Measurements from ENCODE around the gene SOD1. TPM values are rescaled to one million over a fixed set of nuclear protein-coding genes. Genes with fewer than 3 reads are reported as not detected.
A peak's percentile ranks its signal among the peaks of the same experiment; 100 is the strongest.
"Not testable (repeated sequence)": the region's sequence is repeated elsewhere in the genome, so short reads cannot be mapped to it uniquely, and the experiment has no call there.

SOD1 gene
- total RNA-seq, 1 donor from 2014 or later: 332 TPM

DNA sequence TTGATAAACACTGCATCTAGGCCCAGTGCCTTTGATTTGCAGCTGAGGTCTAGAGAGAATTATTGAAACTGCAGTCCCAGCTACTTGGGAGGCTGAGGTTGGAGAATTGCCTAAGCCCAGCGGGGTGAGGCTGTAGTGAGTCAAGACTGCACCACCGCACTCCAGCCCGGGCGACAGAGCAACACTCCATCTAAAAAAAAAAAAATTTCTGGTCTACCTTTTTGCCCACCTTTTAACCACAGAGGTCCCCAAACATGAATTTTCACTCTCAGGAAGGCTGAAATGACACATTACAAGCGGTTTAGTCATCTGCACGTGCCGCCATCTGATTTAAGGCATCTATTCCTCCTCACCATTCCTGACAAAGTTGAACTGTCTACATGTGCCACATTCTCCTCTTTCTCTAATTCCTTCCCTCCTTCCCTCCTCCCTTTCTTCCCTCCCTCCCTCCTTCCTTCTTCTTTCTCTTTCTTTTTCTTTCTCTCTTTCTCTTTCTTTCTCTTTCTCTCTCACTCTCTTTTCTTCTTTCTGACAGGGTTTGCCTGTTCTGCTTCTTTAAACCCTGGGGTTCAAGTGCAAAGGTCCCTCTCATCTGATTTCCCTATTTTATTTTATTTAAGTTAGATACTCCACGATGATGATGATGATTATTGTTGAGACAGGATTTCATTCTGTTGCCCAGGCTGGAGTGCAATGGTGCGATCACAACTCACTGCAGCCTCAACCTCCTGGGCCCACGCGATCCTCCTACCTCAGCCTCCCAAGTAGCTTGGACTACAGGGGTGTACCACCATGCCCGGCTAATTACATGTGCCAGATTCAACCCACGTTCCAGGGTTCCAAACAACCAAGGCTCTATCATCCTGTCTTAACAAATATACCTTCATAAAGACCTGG lies 3.0 kb upstream of the SOD1 start:
- DNase-seq (ENCODE audit: low read depth): no peak

DNA sequence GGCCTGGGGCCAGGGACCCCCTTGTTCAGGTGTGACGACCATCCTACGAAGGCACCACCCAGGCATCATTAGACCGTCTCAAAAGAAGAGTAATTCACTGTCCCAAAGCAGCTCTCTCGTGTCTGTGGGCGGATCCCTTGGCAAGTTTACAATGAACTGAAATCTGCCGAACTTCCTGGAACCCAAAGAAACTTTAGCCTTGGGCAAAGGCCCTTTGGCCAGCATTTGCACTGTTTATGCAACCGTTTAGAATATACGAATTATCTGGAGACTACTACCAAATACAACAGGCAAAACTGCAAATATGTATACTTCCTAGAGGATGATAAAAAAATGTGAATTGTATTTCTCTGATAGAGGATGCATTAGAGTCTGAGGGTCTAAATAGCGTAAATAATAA lies 1.4 kb upstream of the SOD1 start:
- no peak for DNase-seq (ENCODE audit: low read depth)

DNA sequence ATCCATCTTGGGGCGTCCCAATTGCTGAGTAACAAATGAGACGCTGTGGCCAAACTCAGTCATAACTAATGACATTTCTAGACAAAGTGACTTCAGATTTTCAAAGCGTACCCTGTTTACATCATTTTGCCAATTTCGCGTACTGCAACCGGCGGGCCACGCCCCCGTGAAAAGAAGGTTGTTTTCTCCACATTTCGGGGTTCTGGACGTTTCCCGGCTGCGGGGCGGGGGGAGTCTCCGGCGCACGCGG lies 282 bp upstream of the SOD1 start:
- DNase-seq (ENCODE audit: low read depth): peak; percentile 24

DNA sequence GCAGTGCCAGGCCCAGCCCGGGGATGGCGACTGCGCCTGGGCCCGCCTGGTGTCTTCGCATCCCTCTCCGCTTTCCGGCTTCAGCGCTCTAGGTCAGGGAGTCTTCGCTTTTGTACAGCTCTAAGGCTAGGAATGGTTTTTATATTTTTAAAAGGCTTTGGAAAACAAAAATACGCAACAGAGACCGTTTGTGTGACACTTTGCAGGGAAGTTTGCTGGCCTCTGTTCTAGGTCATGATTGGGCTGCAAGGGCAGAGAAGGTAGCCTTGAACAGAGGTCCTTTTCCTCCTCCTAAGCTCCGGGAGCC lies 719 bp downstream of the SOD1 start:
- no peak for DNase-seq (ENCODE audit: low read depth)

DNA sequence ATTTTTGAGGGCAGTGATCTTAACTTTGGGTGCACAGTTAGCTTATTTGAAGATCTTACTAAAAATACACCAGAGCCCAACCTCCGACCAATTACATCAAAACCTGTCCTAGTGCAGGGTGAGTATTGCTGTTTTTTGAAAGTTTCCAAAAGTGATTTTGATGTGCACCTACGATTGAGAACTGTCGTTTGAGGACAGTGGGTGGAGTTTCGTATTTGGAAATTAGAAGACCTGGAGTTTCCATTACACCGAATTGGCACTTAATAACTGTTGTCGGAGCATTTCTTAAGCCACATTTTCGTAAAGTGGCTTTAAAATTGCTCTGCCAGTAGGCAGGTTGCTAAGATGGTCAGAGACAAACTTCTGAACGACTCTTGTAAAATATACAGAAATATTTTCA lies 1.1 kb downstream of the SOD1 start:
- no peak for DNase-seq (ENCODE audit: low read depth)

DNA sequence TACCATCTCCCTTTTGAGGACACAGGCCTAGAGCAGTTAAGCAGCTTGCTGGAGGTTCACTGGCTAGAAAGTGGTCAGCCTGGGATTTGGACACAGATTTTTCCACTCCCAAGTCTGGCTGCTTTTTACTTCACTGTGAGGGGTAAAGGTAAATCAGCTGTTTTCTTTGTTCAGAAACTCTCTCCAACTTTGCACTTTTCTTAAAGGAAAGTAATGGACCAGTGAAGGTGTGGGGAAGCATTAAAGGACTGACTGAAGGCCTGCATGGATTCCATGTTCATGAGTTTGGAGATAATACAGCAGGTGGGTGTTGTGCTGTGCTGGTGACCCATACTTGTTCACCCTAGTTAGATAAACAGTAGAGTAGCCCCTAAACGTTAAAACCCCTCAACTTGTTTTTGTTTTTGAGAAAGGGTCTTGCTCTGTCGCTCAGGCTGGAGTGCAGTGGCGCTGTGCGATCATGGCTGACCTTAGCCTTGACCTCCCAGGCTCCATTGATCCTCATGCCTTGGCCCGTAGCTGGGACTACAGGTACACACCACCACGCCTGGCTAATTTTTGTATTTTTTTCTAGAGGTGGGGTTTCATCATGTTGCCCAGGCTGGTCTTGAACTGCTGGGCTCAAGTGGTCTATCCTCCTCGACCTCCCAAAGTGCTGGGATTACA lies 4.2 kb downstream of the SOD1 start:
- DNase-seq (ENCODE audit: low read depth): no peak

DNA sequence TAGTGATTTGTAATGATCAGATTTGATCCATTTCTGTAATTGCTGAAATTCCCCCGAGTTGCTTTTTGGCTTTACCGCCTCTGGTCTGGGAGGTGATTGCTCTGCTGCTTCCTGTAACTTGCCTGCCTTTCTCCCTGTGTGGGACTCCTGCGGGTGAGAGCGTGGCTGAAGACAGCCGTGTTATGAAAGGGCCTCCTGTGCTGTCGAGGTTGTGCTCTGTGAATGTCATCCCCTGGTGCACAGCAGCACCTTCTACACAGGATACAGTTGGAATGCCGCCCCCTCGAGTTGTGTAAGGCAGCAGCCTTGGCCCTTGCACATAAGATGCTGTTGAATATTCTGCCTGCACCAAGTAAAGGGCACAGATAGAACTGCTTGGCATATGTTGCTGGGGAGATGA lies 5.9 kb downstream of the SOD1 start:
- DNase-seq (ENCODE audit: low read depth): no peak

DNA sequence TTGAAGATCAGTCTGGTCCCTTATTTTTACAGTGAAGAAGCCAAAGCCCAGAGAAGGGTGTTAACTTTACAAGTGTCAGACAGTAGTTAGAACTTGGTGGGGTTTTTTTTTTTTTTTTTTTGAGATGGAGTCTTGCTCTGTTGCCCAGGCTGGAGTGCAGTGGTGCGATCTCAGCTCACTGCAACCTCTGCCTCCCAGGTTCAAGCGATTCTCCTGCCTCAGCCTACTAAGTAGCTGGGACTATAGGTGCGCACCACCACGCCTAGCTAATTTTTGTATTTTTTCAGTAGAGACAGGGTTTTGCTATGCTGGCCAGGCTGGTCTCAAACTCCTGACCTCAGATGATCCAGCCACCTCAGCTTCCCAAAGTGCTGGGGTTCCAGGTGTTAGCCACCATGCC lies 6.4 kb downstream of the SOD1 start:
- DNase-seq (ENCODE audit: low read depth): not testable (repeated sequence)

DNA sequence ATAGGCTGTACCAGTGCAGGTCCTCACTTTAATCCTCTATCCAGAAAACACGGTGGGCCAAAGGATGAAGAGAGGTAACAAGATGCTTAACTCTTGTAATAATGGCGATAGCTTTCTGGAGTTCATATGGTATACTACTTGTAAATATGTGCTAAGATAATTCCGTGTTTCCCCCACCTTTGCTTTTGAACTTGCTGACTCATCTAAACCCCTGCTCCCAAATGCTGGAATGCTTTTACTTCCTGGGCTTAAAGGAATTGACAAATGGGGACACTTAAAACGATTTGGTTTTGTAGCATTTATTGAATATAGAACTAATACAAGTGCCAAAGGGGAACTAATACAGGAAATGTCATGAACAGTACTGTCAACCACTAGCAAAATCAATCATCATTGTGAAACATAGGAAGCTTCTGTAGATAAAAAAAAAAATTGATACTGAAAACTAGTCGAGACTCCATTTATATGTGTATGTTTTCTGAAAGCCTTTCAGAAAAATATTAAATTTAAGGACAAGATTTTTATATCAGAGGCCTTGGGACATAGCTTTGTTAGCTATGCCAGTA lies 7.0 kb downstream of the SOD1 start:
- DNase-seq (ENCODE audit: low read depth): no peak

DNA sequence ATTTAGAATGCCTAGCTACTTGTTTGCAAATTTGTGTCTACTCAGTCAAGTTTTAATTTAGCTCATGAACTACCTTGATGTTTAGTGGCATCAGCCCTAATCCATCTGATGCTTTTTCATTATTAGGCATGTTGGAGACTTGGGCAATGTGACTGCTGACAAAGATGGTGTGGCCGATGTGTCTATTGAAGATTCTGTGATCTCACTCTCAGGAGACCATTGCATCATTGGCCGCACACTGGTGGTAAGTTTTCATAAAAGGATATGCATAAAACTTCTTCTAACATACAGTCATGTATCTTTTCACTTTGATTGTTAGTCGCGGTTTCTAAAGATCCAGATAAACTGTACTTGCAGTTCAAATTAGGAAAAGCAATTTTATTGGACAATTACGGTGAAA lies 7.6 kb downstream of the SOD1 start:
- no peak for DNase-seq (ENCODE audit: low read depth)

DNA sequence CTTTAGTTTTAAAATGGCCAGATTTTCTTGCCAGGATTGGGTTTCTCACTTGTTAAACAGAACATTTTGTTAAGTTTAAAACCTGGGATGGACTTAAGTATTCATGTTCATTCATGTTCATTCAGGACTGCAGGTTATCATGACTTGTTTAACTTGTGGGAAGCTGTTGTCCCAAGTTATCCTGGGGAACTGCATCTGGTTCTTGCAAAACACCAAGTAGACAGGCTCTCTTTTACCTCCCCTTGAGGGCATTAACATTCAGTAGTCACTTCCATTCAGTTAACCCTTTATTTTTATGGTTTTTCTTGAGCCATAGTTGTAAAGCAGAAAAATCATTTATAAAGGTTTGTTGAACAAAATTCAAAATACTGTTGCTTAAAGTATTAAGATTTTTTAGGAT lies 8.1 kb downstream of the SOD1 start:
- peak; percentile 25 for DNase-seq (ENCODE audit: low read depth)

DNA sequence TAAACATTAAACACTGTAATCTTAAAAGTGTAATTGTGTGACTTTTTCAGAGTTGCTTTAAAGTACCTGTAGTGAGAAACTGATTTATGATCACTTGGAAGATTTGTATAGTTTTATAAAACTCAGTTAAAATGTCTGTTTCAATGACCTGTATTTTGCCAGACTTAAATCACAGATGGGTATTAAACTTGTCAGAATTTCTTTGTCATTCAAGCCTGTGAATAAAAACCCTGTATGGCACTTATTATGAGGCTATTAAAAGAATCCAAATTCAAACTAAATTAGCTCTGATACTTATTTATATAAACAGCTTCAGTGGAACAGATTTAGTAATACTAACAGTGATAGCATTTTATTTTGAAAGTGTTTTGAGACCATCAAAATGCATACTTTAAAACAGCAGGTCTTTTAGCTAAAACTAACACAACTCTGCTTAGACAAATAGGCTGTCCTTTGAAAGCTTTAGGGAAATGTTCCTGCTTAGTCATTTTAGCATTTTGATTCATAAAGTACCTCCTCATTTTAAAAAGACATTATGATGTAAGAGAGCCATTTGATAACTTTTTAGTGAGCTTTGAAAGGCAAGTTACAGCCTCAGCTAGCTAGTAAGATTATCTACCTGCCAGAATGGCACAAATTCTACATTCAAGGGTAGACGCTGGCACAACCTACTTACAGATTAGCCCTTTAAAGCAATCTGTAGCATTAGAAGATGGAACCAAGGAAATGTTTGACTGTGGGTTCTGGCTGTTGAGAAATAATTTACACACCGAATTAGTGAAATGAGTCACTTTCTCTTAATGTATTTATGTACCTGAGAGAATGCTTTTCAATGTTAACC lies 9.4 kb downstream of the SOD1 start:
- DNase-seq (ENCODE audit: low read depth): no peak

DNA sequence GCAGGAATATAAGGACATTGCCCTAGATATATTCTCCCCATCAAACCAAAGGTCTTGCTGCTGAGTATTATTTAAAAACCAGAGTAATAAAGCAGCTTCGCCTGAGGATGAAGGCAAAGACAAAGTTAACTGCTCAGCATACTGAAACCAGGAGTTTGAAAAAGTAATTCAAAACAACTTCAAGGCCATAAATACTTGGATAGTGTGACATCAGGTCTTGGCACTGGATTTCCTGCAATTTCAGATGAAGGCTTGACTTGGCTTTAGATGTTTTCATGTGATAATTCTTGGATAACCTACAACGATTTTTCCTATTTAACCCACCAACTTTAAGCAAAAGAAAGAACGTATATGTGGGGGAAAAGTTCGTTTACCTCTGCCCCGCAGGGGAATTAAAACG lies 10.6 kb downstream of the SOD1 start:
- DNase-seq (ENCODE audit: low read depth): no peak

DNA sequence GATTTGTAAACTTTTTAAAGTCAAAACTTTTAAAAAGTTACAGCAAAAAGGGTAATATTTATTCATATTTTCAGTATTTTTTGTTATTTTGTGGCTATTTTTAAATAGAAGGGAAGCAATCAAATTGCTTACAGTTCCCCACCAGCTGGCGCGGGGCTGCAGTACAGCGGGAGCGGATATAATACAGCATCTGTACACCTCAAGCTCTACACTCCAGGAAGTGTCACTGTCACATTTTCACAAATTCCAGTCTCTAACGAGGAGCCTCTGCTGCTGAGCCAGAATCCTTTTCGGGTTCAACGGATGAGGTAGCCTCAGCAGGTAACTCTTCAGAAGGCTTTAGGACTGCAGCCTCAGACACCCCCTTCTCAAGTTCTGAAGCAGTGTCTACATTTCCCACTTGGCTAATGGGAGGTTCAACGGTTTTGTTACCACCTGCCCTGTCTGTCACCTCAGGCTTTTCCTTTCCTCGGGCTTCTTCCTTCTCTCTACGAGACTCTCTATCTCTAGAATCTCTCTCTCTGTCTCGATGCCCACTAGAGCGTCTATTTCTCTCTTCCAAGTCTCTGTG lies 11.7 kb downstream of the SOD1 start:
- DNase-seq (ENCODE audit: low read depth): no peak

DNA sequence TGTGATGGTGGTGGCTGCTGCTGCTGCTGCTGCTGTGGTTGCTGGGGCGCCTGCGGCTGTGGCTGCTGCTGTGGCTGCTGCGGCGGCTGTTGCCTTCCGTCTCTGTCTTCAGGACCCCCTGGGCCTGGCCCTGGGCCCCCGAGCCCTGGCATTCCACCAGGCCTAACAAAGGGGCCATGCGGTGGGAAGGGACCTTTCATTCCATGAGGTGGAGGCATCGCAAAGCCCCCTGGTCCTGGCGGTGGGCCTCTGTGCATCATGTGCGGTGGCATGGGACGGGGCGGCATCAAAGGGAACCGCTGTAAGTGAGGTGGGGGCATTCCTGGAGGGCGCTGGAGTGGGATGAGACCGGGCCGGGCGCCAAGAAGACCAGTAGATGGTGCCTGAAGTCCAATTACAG lies 12.4 kb downstream of the SOD1 start:
- DNase-seq (ENCODE audit: low read depth): no peak

DNA sequence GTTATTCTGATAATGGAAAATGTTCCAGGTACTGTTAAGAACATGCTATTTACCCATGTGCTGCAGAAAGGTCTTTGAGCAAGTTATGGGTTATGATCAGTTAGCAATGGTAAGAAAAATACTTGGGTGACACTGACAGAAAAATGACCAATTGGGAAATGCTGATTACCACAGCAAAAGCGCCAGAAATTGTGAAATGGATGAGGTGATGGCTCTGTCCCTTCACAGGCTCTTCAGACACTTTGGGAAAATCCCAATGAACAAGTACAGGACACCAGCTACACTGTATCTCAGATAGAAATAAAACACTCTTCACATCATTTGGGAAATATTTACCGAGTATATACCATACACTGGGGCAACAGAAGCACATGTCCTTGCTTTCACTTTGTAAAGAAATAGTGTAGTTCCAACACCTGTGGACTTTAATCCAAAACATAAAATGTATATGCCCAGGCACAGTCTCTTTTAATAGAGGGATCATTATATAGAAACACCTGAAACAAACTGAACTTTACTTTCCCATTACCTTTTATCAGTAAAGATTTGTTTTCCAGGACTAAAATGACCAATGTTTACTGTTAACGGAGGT lies 13.9 kb downstream of the SOD1 start:
- no peak for DNase-seq (ENCODE audit: low read depth)

DNA sequence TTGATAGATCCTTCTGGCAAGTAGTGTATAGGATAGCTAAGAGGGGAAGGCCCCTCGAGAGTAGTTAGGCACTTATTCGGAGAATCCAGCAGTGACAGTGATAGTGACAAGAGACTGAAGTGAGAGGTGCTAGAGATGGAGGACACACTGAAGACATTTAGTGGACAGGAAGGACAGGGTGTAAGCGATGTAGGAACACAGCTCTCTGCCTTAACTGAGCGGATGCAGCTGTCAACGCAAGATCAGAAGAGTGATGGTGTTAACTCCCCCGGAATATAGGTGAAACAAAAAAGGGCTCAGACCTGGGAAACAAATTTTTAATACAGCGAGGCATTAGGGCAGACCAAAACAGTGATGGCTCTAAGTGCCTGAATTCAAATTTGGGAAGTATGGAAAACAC lies 15.8 kb downstream of the SOD1 start:
- DNase-seq (ENCODE audit: low read depth): no peak

DNA sequence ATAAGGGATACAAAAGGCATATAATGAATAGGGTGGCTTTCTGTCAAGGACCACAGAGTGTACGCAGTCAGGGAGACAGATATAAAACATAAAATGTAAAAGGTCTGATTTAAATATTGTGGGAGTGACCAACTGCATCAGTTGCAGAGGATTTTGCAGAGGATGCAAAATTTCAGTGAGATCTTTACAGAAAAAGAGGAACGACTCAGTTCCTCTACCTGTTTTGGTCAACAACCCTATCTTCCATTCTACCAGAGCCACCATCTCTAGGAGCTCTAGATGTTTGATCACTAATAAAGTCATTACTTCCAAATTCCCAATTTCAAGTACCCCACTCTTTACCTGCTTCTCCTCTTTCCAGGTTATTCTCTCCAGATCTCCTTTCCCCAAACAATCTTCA lies 16.5 kb downstream of the SOD1 start:
- DNase-seq (ENCODE audit: low read depth): no peak

DNA sequence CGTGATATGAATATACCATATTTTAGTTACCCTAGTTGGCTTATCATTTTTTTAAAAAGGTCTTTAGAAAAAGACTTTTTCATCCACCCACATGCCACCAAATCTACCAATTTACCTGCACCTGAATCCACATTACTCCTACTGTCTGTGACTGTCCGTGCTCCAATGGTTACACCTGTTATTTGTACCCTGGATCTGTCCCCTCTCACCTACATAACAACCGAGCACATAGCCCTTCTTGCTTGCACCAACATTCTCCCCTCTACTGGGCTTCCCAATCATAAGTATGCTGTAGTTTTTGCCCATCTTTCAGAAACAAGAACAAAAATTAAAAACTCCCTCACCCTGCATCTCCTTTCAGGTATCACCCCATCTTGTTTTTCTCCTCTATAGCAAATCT lies 17.6 kb downstream of the SOD1 start:
- no peak for DNase-seq (ENCODE audit: low read depth)

DNA sequence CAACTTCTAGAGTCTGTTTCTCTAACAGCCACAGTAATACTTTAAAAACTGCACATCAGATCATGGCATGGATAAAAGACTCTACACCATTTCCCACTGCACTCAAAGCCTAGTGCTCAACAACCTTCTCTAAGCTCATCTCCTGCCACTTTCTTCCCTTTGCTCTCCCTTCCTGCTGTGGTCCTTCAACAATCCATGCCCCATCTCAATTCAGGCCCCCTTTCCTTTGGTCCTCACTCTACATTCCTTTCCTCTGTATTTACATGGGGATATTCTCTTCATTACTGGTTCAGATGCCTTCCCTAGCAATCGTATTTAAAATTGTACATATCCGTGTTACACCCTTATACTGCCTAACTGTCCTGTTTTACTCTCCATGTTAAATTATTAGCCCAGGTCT lies 19.0 kb downstream of the SOD1 start:
- no peak for DNase-seq (ENCODE audit: low read depth)

DNA sequence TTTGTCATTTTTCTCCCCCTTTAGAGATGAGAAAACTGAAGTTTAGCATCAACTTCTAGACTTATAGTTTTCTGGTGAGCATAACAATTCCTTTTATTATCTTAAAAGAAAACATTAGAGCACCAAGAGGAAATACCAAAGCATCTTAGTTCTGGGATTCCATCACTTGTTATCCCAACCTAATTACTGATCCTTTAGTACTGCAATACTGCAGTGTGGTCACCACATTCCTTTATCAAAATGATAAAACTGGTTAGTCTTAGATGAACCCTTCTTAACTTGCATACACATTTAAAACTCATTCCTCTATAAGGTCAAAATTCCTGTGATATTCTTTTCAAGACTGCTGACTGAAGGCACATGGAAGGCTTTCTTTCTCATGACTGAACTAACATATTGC lies 23.1 kb downstream of the SOD1 start:
- DNase-seq (ENCODE audit: low read depth): no peak

DNA sequence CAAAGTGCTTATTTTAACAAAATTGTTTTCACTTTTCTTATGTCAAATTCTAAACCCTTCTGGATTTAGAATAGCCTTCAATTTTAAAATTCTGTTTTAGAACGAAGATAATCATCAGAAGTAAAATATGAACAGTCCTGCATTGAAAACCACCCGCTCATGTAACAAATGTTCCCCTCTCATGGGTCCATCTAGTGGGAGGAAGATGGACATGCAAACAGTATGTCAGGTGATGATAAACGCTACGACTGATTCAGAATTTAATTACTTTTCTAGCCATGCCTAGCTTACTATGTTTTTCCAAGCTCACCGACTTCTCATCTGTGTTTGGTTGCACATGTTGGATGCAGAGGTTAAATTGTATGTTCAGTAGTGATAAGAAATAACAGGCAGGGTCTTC lies 23.5 kb downstream of the SOD1 start:
- no peak for DNase-seq (ENCODE audit: low read depth)
